Panc1 (cell line): ENCODE data around the gene ZNRF4. TPM values are rescaled to one million over a fixed set of nuclear protein-coding genes. Genes with fewer than 3 reads are reported as not detected.

Experiments used
- ATAC-seq: fragments of 200-7000 bp; cut with Tn5 transposase; 2 replicates; pipeline ENCODE4 v1.9.1; 2020; ENCODE audit warnings: mild to moderate bottlenecking, moderate library complexity
- BruUV-seq: library from RNA; stranded (reverse); fragments of 400-500 nt; replicated peaks from 2 replicates; lab custom pipeline; 2021; lab: Mats Ljungman, UMichigan
- CTCF ChIA-PET: fragments of 300-600 bp; sonication (Branson Sonifier 250); formaldehyde crosslinking; loops from one replicate; lab custom pipeline; 2022; ENCODE audit warnings: antibody characterized with exemption; lab: Charles Lee
- POLR2A ChIA-PET: fragments of 300-600 bp; sonication (Branson Sonifier 250); formaldehyde crosslinking; loops from one replicate; lab custom pipeline; 2022; ENCODE audit warnings: antibody characterized with exemption; lab: Charles Lee
- DNase-seq: peaks from one replicate; pipeline ENCODE4 v3.0.0-alpha.2; 2010; ENCODE audit warnings: low read depth, low spot score
- H3K27ac ChIP-seq: 2 replicates; pipeline ENCODE4 v1.5.1; 2011; ENCODE audit warnings: mild to moderate bottlenecking, low read length, inconsistent platforms
- H3K27me3 ChIP-seq: fragments of 200-500 bp; sonication (Bioruptor generic); 2 replicates; pipeline ENCODE4 v1.6.0; 2014; ENCODE audit warnings: low read length, inconsistent platforms; ENCODE audit not compliant: control insufficient read depth, insufficient read depth
- H3K36me3 ChIP-seq: fragments of 200-500 bp; sonication (Bioruptor generic); 2 replicates; pipeline ENCODE4 v1.5.1; 2014; ENCODE audit warnings: inconsistent platforms, mild to moderate bottlenecking, low read length, moderate library complexity; ENCODE audit not compliant: control insufficient read depth, insufficient read depth
- H3K4me1 ChIP-seq: 2 replicates; pipeline ENCODE4 v1.5.1; 2011; ENCODE audit warnings: inconsistent platforms, mild to moderate bottlenecking, low read length, moderate library complexity; ENCODE audit not compliant: control insufficient read depth, insufficient read depth
- H3K4me3 ChIP-seq, 2 experiments: 2 replicates each; pipeline ENCODE4 v1.5.1; 2011 to 2012; ENCODE audit warnings: low read depth in 2 of 2, low read length in 2 of 2, mild to moderate bottlenecking in 2 of 2, inconsistent platforms in 1 of 2, moderate library complexity in 1 of 2
- H3K9me3 ChIP-seq: fragments of 200-500 bp; sonication (Bioruptor generic); 2 replicates; pipeline ENCODE4 v1.5.1; 2014; ENCODE audit warnings: low read depth, mild to moderate bottlenecking, inconsistent platforms, low read length, moderate library complexity; ENCODE audit not compliant: control insufficient read depth, insufficient read depth
- CTCF ChIP-seq: fragments of 450-650 bp; IDR thresholded peaks from 2 replicates; pipeline ENCODE4 v1.5.1; 2017; ENCODE audit warnings: mild to moderate bottlenecking
- POLR2AphosphoS5 ChIP-seq: IDR thresholded peaks from 2 replicates; pipeline ENCODE4 v1.6.1; 2012; ENCODE audit warnings: mild to moderate bottlenecking, low read depth, low read length, moderate library complexity
- REST ChIP-seq, 2 experiments: IDR thresholded peaks; 2 replicates each; pipeline ENCODE4 v1.6.1; 2011 to 2012; ENCODE audit warnings: low read depth in 2 of 2, control low read depth in 1 of 2, low read length in 1 of 2, mild to moderate bottlenecking in 1 of 2, moderate library complexity in 1 of 2; ENCODE audit not compliant: insufficient read depth in 1 of 2
- SIN3A ChIP-seq: IDR thresholded peaks from 2 replicates; pipeline ENCODE4 v1.6.1; 2012; ENCODE audit warnings: low read depth, mild to moderate bottlenecking, low read length, moderate library complexity, borderline replicate concordance; ENCODE audit not compliant: insufficient read depth
- TCF7L2 ChIP-seq: IDR thresholded peaks from 2 replicates; pipeline ENCODE4 v1.6.1; 2011; ENCODE audit warnings: mild to moderate bottlenecking, low read depth, low read length, inconsistent platforms
- in situ Hi-C: cut with HindIII; loops from 2 replicates; pipeline ENCODE4 v1.10.0; 2016; ENCODE audit warnings: low sequenced_read_pairs, low pct_unique_long_range_greater_than_20kb
- intact Hi-C: fragments of 100-400 bp; cut with micrococcal nuclease; formaldehyde crosslinking; loops from one replicate; pipeline ENCODE4 v1.10.0; 2022; ENCODE audit not compliant: unreplicated experiment
- total RNA-seq: library from RNA; stranded (reverse); gene quantifications from one replicate; pipeline ENCODE4 v1.2.1, GENCODE V29; 2021; ENCODE audit not compliant: unreplicated experiment

Gene ZNRF4
- total RNA-seq, 1 experiment from 2014 or later = not detected

- no TSS peak for BruUV-seq
- ChIA-PET POLR2A (interaction anchor here (0.6 kb wide), 1 partner anchor 81 kb away, joined by 9 read pairs; no protein-coding TSS in a partner anchor), CTCF (no interaction called here)
- Histone ChIP-seq H3K27me3 (no peaks in the 10 kb centered on the region), H3K36me3 (no peaks in the 10 kb centered on the region), H3K4me1 (no peaks in the 10 kb centered on the region), H3K9me3 (no peaks in the 10 kb centered on the region), H3K4me3 (no peak overlapping the region), H3K27ac (no peak overlapping the region)
- in situ Hi-C loops = no loop called here
- intact Hi-C loops = no loop called here
- TF ChIP-seq CTCF (no peak), POLR2AphosphoS5 (no peak), REST (IDR thresholded peaks at IDR 0.05; ENCODE audit: insufficient read depth in 1 of 2, low read depth in 2 of 2, low read length in 1 of 2) (no peak), TCF7L2 (no peak), SIN3A (no peak)
- ATAC-seq = no peak
- no peak for DNase-seq
These were observed 22.4 kb downstream of the ZNRF4 start for GRCh38 chr19:5477451-5478215.

- ATAC-seq (no peak), DNase-seq (no peak)
- intact Hi-C loops = no loop called here
- CTCF ChIA-PET = no interaction called here
- Histone ChIP-seq H3K27me3 (no peaks in the 10 kb centered on the region), H3K9me3 (no peaks in the 10 kb centered on the region), H3K4me1 (no peaks in the 10 kb centered on the region), H3K36me3 (no peaks in the 10 kb centered on the region), H3K4me3 (no peak overlapping the region), H3K27ac (no peak overlapping the region)
- in situ Hi-C loops = no loop called here
- BruUV-seq = no TSS peak
- POLR2A ChIA-PET = no interaction called here
- TF ChIP-seq REST (IDR thresholded peaks at IDR 0.05; ENCODE audit: insufficient read depth in 1 of 2, low read depth in 2 of 2, low read length in 1 of 2) (no peak), SIN3A (no peak), TCF7L2 (no peak), CTCF (no peak), POLR2AphosphoS5 (no peak)
These were observed 23.2 kb downstream of the ZNRF4 start for GRCh38 chr19:5478241-5478924.
